ENCODE measurements around the gene CCDC102B. TPM values are rescaled to one million over a fixed set of nuclear protein-coding genes. Genes with fewer than 3 reads are reported as not detected.

Gene CCDC102B
- total RNA-seq, 1 donor from 2014 or later, result 9.1 TPM

DNA sequence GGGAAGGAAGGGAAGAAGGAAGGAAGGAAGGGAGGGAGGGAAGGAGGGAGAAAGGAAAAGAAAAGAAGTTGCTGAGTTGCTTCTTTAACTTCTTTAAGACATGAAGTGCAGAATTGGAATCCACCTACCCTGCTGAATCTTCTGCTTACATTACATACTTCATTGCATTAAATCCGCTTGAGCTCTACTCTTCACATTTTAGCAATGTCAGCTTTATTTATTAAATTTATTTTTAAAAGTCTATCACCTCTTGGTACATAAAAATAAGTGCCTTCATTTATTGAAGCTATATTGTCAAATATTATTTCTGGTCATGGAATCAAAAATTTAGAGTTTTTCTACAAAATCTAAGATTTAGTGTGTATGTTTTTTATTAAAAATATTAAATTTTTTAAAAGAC lies 284.6 kb downstream of the CCDC102B start:
- DNase-seq (ENCODE audit: low spot score), result no peak

DNA sequence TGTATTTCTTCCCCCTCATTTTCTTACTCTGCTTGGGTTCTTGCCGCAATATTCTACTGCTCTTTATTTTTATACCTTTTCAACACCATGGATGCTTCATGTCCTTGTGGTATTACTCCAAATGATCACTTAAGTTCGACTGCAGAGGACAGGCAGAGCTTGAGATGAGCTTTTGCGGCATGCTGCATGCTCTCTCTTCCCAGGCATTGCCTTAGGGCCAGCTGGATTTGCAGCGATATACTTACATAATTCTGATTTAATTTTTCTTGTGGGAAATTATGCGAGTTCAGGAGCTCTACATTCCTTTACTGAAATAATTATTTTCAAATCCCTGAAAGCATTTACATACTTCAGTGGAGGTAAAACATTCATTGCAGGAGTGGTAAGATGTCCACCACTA lies 288.1 kb downstream of the CCDC102B start:
- DNase-seq (ENCODE audit: low spot score), result no peak

DNA sequence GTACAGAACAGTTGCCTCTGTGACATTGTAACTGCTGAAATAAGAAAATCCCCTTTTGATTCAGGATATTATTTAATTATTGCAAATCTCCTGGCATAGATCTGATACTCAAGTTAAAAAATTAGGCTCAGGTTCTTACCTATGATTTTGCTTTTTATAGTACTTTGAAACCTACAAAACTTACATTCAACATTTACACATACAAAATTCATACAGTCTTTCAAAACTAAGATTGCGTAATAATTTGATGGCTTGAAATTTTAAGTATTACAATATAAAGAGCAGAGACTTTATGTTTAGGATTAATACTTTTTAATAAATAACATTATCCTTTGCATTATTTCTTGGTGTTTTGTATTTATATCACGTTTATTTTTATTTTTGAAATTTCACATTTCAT lies 291.1 kb downstream of the CCDC102B start:
- DNase-seq (ENCODE audit: low spot score), result no peak

DNA sequence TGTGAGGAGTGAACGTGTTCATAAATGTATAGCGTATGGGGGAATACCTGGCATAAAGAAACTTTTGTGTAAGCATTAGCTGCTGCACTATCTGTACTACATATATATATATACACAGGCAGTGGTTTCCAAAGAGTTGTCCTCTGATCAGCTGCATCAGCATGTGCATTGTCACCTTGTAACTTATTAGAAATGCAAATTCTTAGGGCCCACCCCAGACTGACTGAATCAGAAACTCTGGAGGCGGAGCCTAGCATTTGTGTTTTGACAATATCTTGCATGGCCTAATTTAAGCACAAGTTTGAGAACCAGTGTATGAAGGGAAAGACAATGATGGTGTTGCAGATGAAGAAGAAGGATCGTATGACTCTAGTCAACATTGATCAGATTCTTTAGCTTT lies 299.5 kb downstream of the CCDC102B start:
- DNase-seq (ENCODE audit: low spot score), result no peak

DNA sequence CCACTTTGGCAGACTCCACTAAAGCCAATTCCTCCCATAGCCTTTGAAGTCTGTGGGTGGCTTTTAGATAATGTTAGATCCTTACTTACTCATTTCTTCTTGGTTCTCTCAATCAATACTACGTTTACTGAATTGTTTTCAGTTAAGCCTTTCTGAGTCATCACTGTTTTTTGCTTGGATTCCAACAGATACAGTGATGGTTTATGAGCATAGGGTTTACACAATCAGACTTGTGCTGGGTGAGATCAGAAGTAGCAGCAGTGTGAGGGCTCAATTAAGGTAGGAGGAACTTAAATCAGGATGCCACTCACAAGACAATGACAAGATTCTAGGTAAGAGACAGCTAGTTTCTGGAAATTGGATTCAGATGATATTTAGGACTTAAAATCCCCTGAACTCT lies 305.1 kb downstream of the CCDC102B start:
- no peak for DNase-seq (ENCODE audit: low spot score)

Other genes with a start within 250 kb of the CCDC102B start
- 67.5 TPM for gene TMX3, start 83.0 kb upstream of the CCDC102B start, total RNA-seq

Measured in ureter (tissue), 1 donor.